GM23248 (cell line): ENCODE measurements around the gene HSF5.

ENCODE experiments used
- EZH2 ChIP-seq: fragments of 200-600 bp; sonication (generic); IDR thresholded peaks from 2 replicates; pipeline ENCODE4 v1.6.1; 2018; ENCODE audit warnings: antibody characterized with exemption, mild to moderate bottlenecking; ENCODE audit not compliant: insufficient read depth, poor library complexity, severe bottlenecking
- EZH2phosphoT487 ChIP-seq: fragments of 200-600 bp; sonication (generic); IDR thresholded peaks from 2 replicates; pipeline ENCODE4 v1.6.1; 2018; ENCODE audit warnings: antibody characterized with exemption, moderate library complexity, mild to moderate bottlenecking, low read depth; ENCODE audit not compliant: insufficient read depth

DNA sequence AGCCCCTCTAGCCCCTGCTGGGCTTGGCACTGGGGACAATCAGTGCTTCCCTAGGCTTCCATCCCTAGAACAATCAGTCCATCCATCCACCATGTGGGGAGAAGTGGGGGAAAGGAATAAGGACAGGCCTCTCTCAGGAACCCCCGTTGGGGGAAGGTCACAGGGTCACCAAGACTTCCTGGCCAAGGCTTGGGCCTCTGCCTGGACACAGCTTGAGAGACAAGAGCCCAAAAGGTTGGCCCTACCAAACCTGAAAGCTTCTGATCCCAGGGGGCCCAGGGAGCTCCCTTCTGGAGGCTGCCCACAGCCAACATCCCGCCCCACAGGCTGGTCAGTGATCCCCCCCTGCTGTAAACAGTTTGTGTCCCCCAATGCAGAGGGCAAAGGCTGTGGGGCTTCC is 42.4 kb upstream of the HSF5 start:
- TF ChIP-seq EZH2phosphoT487: no peak
- no peak for TF ChIP-seq EZH2
